Activated T-cell treated with anti-CD3 and anti-CD28 coated beads, Interleukin-2, amount 50 U/mL, for 1 hour (primary cell): ENCODE results near the gene DTL.

Experiments used
- DNase-seq: peaks from one replicate; pipeline ENCODE4 v3.0.0-alpha.2; 2020

Gene DTL

DNA sequence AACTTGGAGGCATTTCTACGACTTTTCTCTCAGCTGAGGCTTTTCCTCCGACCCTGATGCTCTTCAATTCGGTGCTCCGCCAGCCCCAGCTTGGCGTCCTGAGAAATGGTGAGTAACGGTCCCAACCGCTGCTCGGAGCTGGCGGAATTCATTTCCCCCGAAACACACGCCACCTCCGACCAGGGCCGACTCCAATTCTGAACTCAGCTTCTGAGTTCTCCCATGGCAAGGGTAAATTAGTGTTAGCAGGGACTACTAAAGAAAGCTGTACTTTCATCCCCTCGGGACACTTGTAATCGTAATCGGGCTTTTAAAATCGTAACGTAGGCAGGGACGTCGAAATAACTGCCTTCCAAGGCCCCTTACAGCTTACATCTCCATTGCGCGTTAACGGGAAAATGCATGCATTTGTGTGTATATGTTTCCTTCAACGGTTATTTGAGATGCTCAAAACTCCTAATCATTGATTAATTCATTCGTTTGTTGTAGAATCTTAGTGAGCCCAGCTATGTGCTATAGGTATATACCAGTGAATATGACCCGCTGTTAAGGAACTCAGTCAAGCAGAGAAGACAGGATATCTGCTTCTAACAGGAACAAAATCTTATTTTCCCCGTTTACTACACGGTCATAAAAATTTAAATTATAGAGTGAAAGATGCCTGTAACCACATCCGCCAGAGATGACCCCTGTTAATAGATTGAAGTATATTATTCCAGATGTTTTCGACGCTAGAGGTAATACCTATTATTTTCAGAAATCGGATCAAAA, 472 bp downstream of the DTL start:
- DNase-seq, result no peak

GRCh38 chr1:212037900-212038299, 2.4 kb downstream of the DTL start:
- DNase-seq, result no peak

- DNase-seq, result no peak
Measured at GRCh38 chr1:212039622-212040021, 4.1 kb downstream of the DTL start.

DNA sequence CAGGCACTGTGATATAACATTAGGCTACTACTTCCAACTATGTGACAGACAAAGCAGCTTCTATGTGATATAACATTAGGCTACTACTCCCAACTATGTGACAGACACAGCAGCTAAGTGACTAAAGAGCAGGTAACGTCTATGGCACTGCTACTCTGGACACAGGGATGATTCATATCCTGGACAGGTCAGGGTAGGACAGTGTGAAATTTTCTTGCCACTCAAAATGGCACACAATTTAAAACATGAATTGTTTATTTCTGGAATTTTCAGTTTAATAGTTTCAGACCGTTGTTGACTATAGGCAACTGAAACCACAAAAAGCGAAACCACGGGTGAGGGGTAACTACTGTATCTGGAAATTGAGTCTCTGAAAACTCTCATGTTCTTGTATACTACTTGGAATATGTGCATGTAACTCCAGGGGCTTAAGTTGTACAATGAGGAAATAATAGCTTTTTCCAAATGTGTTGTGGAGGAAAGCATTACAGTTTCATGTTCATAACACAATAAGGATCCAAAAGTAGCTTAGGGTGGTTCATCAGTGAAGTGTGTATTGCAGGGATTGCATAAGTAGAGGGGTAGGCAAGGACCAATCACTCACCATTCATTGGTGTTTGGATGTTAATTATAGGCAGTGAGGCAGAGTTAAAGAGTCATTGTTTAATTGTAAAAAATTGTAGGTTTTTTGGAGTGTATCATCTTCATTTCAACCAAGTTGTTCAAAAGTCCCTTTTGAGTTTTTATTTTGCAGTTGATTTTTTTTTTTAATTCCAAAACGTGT, 5.3 kb downstream of the DTL start:
- DNase-seq, result no peak

DNA sequence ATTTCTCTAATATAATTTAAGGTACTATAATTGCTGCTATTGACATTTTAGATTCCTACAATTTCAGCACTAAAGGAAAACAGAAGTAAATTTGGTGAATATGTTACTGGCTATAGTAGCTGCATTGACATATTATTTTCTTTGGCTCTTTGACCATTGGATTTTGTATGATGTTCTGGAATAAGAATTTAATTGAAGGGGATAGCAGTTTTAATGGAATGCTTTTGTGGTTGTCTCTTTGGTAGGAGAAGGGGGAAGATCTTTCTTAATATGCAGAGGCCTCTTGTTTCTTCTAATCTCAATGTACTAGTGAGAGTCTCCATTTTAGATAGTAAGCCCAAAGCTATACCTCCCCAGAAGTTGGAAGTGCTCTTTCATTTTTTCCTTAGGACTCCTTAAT, 6.9 kb downstream of the DTL start:
- DNase-seq, result no peak

GRCh38 chr1:212044851-212045250, 9.3 kb downstream of the DTL start:
- no peak for DNase-seq

GRCh38 chr1:212045981-212046380, 10.4 kb downstream of the DTL start:
- DNase-seq, result no peak

- no peak for DNase-seq
Measured at GRCh38 chr1:212053993-212054392, 18.4 kb downstream of the DTL start.

DNA sequence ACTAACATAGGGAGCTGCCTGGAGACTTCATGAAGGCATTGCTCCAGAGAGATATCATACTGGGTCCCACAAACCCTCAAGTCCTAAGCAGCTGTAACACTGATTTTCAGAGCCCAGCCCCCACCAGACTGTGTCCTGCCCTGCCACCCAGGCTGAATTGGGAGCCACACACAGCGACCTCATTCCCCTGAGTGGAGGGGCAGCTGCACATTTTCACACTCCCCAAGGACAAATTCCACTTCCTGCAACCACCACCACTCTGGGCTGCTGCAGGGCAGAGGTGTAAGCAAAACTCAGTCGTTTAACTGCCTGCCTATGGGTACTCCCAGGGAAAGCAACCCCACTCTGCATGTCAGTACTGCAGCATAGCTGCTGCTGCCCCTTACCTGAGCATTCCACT, 19.8 kb downstream of the DTL start:
- DNase-seq, result no peak

DNA sequence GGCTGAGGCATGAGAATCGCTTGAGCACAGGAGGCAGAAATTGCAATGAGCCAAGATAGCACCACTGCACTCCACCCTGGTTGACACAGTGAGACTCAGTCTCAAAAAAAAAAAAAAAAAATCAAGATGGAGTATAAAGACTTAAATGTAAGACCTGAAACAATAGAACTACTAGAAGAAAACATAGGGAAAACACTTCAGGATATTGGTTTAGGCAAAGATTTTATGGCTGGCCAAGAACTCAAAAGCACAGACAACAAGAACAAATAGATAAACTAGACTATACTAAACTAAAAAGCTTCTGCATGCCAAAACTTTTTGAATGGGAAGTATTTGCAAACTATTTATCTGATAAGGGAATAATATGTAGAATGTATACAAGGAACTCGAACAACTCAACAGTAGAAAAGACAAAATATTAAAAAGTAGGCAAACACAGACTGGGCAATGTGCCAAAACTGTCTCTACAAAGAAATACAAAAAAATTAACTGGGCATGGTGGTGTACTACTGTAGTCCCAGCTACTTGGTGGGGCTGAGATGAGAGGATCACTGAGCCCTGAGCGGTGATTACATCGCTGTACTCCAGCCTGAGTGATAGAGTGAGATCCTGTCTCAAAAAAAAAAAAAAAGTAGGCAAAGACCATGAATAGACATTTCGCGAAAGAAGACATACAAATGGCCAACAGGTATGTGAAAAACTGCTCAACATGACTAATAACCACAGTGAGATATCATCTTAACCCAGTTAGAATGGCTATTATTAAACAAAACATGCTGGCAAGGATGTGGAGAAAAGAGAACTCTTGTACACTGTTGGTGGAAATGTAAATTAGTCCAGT, 25.3 kb downstream of the DTL start:
- no peak for DNase-seq

GRCh38 chr1:212062832-212063438, 27.4 kb downstream of the DTL start:
- DNase-seq, result no peak

GRCh38 chr1:212067787-212068186, 32.2 kb downstream of the DTL start:
- no peak for DNase-seq

- DNase-seq, result no peak
Measured at GRCh38 chr1:212070720-212071302, 35.3 kb downstream of the DTL start.

GRCh38 chr1:212072047-212072446, 36.5 kb downstream of the DTL start:
- DNase-seq, result no peak

- DNase-seq, result no peak
Measured at GRCh38 chr1:212073490-212073889, 37.9 kb downstream of the DTL start.

GRCh38 chr1:212074313-212074712, 38.8 kb downstream of the DTL start:
- no peak for DNase-seq

- no peak for DNase-seq
Measured at GRCh38 chr1:212074856-212075255, 39.3 kb downstream of the DTL start.

- no peak for DNase-seq
Measured at GRCh38 chr1:212077028-212077427, 41.5 kb downstream of the DTL start.

DNA sequence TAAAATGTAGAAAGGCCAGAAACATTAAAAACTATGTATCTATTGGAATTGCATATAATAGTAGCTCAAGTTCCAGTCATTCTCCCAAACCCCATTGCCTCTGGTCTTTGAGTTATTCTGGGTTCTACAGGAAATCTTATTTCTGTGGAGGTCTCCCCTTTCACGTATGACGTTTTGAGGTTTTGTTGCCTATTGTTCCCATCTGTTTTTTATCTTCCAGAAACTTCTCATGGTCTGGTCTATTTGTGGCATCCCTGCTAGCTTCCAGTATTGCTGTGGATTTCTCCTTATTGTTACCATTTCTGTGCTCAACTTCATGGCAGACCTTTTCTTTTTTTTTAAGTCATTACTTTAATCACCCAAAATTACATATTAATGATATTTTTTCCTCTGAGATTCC, 43.3 kb downstream of the DTL start:
- no peak for DNase-seq

- DNase-seq, result no peak
Measured at GRCh38 chr1:212082765-212083406, 47.3 kb downstream of the DTL start.

- DNase-seq, result no peak
Measured at GRCh38 chr1:212089560-212090163, 54.1 kb downstream of the DTL start.
